Vagina (tissue), 2 donors: ENCODE measurements around the gene CABCOCO1.

ENCODE experiments used
- CTCF ChIP-seq, 3 experiments: fragments of 450-650 bp in 2 of 3; fragments of 200-600 bp in 1 of 3; sonication (generic) in 1 of 3; IDR thresholded peaks; one replicate each; pipeline ENCODE4 v1.5.1; 2017 to 2019; ENCODE audit warnings: antibody characterized with exemption in 3 of 3, mild to moderate bottlenecking in 2 of 3, moderate library complexity in 2 of 3
- POLR2A ChIP-seq, 2 donors: fragments of 450-650 bp; IDR thresholded peaks; one replicate each; pipeline ENCODE4 v1.6.1; 2017; ENCODE audit warnings: antibody characterized with exemption in 2 of 2, mild to moderate bottlenecking in 2 of 2, moderate library complexity in 2 of 2
- POLR2AphosphoS5 ChIP-seq, 2 donors: sonication (generic); formaldehyde crosslinking; IDR thresholded peaks; one replicate each; pipeline ENCODE4 v1.9.0; 2017; ENCODE audit warnings: antibody characterized with exemption in 2 of 2, mild to moderate bottlenecking in 2 of 2, low read depth in 1 of 2; ENCODE audit not compliant: insufficient read depth in 1 of 2

DNA sequence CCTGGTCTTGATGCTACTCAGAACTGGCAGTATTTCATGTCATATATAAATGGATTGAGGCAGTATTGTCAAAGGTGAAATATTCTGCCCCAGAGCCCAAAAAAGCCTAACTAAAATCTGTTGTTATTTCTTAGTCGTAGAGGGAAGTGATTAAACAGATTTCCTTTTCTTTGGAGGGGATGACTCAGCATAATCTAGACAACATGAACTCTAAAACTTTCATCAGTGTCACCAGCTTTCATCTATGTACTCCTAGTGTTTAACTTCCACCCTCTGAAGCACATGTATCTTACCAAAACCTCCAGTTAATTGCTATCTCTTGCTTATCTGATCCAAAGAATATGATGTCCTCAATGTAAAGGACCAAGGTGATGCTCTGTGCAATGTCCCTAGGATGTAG, 141.7 kb downstream of the CABCOCO1 start:
- TF ChIP-seq CTCF (IDR thresholded peaks at IDR 0.05) (no peak), POLR2A (IDR thresholded peaks at IDR 0.05) (no peak), POLR2AphosphoS5 (IDR thresholded peaks at IDR 0.05; ENCODE audit: insufficient read depth in 1 of 2, low read depth in 1 of 2) (no peak)
